Measurements from ENCODE around the gene NPVF.

NPVF gene

DNA sequence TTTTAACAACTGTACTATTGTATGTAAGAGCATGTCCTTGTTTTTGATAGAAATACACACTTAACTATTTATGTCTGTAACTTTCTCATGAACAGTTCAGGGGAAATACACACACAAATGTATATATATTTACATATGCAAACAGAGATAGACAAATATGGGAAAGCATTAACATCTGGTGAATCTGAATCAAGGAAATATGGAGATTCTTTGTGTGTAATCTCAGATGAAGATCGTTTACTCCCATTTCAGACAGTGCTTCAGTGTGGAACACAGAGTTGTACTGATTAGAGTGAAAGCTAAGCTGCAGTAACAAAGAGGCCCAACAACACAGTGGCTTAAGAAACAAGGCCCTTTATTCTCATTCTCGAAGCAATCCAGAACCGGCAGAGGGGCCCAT is 26.3 kb upstream of the NPVF start:
- Histone ChIP-seq H3K9me3 (ENCODE audit: control insufficient read depth in 1 of 2, low read length in 2 of 2) (no peaks in the 10 kb centered on the region), H3K4me1 (ENCODE audit: control insufficient read depth in 1 of 2, insufficient read depth in 2 of 2, low read length in 2 of 2) (peaks cover 2 to 16% of the 10 kb centered on the region in 2 donors), H3K27me3 (ENCODE audit: control insufficient read depth in 1 of 2, insufficient read depth in 2 of 2, low read length in 2 of 2) (no peaks in the 10 kb centered on the region), H3K36me3 (ENCODE audit: control insufficient read depth in 1 of 2, insufficient read depth in 2 of 2, low read length in 2 of 2) (no peaks in the 10 kb centered on the region), H3K4me3 (ENCODE audit: low read depth in 1 of 2, low read length in 2 of 2) (no peak overlapping the region), H3K27ac (ENCODE audit: low read depth, low read length) (no peak overlapping the region), H3K9ac (ENCODE audit: low read depth in 1 of 2, low read length in 2 of 2) (no peak overlapping the region)

DNA sequence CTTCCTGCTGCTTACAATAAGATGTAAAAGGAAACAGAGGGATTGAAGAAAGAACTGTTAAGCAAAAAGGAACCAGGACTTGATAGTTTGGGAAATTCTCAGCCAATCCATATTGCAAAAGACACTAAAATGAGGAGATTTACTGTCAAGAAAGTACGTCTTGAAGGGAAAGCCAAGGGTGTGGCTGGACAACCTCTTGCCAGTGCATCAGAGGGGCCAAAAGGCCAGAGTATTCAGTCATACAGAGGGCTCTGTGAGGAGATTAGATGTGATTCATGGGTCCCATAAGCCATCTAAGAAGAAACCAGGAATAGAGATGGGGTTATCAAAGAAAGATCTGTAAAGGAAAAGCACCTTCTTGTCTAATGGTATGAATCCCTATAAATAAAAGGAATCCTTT is 25.4 kb upstream of the NPVF start:
- no peak overlapping the region for H3K9ac ChIP-seq (ENCODE audit: low read depth in 1 of 2, low read length in 2 of 2)
- no peak overlapping the region for H3K4me3 ChIP-seq (ENCODE audit: low read depth in 1 of 2, low read length in 2 of 2)
- H3K27me3 ChIP-seq (ENCODE audit: control insufficient read depth in 1 of 2, insufficient read depth in 2 of 2, low read length in 2 of 2): no peaks in the 10 kb centered on the region
- peaks cover 0 to 13% of the 10 kb centered on the region in 2 donors for H3K4me1 ChIP-seq (ENCODE audit: control insufficient read depth in 1 of 2, insufficient read depth in 2 of 2, low read length in 2 of 2)
- H3K36me3 ChIP-seq (ENCODE audit: control insufficient read depth in 1 of 2, insufficient read depth in 2 of 2, low read length in 2 of 2): no peaks in the 10 kb centered on the region
- H3K9me3 ChIP-seq (ENCODE audit: control insufficient read depth in 1 of 2, low read length in 2 of 2): no peaks in the 10 kb centered on the region
- H3K27ac ChIP-seq (ENCODE audit: low read depth, low read length): no peak overlapping the region

DNA sequence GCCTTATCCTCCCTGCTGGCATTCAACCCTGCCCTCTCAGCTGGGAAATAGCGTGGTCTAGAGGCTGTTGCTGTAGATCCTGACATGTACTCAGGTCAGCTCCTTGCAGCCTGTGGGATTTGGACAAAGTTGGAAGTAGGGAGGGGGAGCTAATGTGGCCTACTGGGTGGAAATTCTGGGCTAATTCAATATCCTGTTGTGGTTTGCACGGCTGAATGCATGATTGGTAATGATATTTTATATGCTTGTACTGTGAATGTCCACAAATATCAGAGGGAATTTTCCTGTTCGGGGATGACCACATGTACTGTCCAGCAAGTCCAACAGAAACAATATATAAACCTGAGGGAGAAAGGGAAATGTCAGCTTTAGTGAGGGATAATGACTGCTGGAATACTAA is 22.1 kb upstream of the NPVF start:
- H3K4me3 ChIP-seq (ENCODE audit: low read depth in 1 of 2, low read length in 2 of 2): no peak overlapping the region
- H3K9ac ChIP-seq (ENCODE audit: low read depth in 1 of 2, low read length in 2 of 2): no peak overlapping the region
- peaks cover 0 to under 1% of the 10 kb centered on the region in 2 donors for H3K4me1 ChIP-seq (ENCODE audit: control insufficient read depth in 1 of 2, insufficient read depth in 2 of 2, low read length in 2 of 2)
- no peaks in the 10 kb centered on the region for H3K27me3 ChIP-seq (ENCODE audit: control insufficient read depth in 1 of 2, insufficient read depth in 2 of 2, low read length in 2 of 2)
- H3K9me3 ChIP-seq (ENCODE audit: control insufficient read depth in 1 of 2, low read length in 2 of 2): no peaks in the 10 kb centered on the region
- H3K27ac ChIP-seq (ENCODE audit: low read depth, low read length): no peak overlapping the region
- no peaks in the 10 kb centered on the region for H3K36me3 ChIP-seq (ENCODE audit: control insufficient read depth in 1 of 2, insufficient read depth in 2 of 2, low read length in 2 of 2)

DNA sequence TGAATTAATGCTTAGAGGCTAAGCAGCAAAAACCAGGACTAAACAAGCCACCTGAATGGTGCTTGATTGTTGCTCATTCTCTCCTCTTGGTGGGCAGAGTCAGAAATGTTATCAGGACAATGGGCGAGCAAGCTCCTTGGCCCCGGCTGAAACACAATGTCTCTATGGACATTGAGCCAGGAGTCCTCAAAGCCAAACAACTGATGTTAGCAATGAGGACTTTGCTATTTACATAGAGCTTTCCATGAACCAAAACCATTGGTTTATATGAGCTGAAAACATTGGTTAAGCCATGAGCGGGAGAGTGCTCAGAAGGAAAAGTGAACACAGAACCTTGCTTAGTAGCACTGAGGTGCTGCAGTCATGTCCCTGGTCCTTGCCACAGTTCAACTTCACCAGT is 21.5 kb upstream of the NPVF start:
- H3K27ac ChIP-seq (ENCODE audit: low read depth, low read length): no peak overlapping the region
- no peaks in the 10 kb centered on the region for H3K27me3 ChIP-seq (ENCODE audit: control insufficient read depth in 1 of 2, insufficient read depth in 2 of 2, low read length in 2 of 2)
- H3K36me3 ChIP-seq (ENCODE audit: control insufficient read depth in 1 of 2, insufficient read depth in 2 of 2, low read length in 2 of 2): no peaks in the 10 kb centered on the region
- no peaks in the 10 kb centered on the region for H3K4me1 ChIP-seq (ENCODE audit: control insufficient read depth in 1 of 2, insufficient read depth in 2 of 2, low read length in 2 of 2)
- H3K9me3 ChIP-seq (ENCODE audit: control insufficient read depth in 1 of 2, low read length in 2 of 2): no peaks in the 10 kb centered on the region
- H3K4me3 ChIP-seq (ENCODE audit: low read depth in 1 of 2, low read length in 2 of 2): no peak overlapping the region
- no peak overlapping the region for H3K9ac ChIP-seq (ENCODE audit: low read depth in 1 of 2, low read length in 2 of 2)

DNA sequence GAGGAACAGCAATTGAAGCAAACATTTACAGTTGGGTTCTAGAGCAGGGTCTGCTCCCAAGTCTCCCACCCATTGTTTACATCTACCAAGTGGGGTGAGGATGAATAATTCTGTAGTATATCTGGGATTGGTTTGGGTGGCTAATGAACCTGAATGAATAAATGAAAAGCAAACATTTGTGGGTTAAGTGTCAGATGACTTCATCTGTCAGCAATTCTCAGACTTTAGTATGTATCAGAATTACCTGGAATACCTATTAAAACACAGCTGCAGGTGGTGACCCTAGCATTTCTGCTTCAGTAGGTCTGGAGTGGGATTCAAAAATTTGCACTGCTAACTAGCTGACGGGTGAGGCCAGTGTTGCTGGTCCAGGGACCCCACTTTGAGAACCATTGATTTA is 18.0 kb upstream of the NPVF start:
- H3K9me3 ChIP-seq (ENCODE audit: control insufficient read depth in 1 of 2, low read length in 2 of 2): no peaks in the 10 kb centered on the region
- H3K27me3 ChIP-seq (ENCODE audit: control insufficient read depth in 1 of 2, insufficient read depth in 2 of 2, low read length in 2 of 2): no peaks in the 10 kb centered on the region
- H3K36me3 ChIP-seq (ENCODE audit: control insufficient read depth in 1 of 2, insufficient read depth in 2 of 2, low read length in 2 of 2): no peaks in the 10 kb centered on the region
- no peak overlapping the region for H3K4me3 ChIP-seq (ENCODE audit: low read depth in 1 of 2, low read length in 2 of 2)
- H3K9ac ChIP-seq (ENCODE audit: low read depth in 1 of 2, low read length in 2 of 2): no peak overlapping the region
- H3K27ac ChIP-seq (ENCODE audit: low read depth, low read length): no peak overlapping the region
- no peaks in the 10 kb centered on the region for H3K4me1 ChIP-seq (ENCODE audit: control insufficient read depth in 1 of 2, insufficient read depth in 2 of 2, low read length in 2 of 2)

DNA sequence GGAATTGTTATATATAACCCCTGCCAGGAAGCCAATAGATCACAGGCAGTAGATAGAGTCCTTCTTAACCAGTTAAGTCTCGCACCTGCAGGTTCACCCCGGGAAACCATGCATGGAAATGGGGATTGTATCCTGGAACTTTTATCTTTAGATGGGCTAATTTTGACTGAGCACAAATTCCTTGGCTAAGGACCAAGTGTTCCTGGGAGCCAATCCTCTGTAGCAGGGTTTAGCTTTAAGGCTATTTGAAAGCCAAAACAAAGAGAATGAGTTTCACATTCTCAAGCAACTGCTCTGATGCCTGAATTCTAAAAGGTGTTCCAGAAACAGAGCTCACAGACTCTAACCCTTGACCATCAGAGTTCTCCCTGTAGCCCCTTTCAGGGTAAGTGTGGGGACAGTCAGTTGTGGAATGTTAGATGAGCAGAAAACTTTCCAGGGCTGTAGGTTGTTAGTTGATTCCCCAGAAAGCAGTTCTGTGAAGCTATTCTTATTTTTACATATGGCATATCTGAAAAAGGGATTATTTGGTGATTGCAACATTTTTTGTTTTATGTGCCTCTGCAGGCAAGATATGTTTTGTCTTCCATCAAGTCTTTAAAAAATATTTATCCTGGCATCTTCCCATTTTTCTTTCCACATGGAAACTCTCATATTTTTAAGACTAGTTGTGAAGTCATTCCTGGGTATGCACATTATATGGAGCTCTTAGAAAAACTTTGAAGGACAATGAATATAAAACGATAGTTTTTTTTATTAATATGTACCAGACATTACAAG is 16.2 kb upstream of the NPVF start:
- H3K9ac ChIP-seq (ENCODE audit: low read depth in 1 of 2, low read length in 2 of 2): no peak overlapping the region
- H3K27me3 ChIP-seq (ENCODE audit: control insufficient read depth in 1 of 2, insufficient read depth in 2 of 2, low read length in 2 of 2): no peaks in the 10 kb centered on the region
- no peak overlapping the region for H3K4me3 ChIP-seq (ENCODE audit: low read depth in 1 of 2, low read length in 2 of 2)
- H3K9me3 ChIP-seq (ENCODE audit: control insufficient read depth in 1 of 2, low read length in 2 of 2): no peaks in the 10 kb centered on the region
- no peak overlapping the region for H3K27ac ChIP-seq (ENCODE audit: low read depth, low read length)
- no peaks in the 10 kb centered on the region for H3K36me3 ChIP-seq (ENCODE audit: control insufficient read depth in 1 of 2, insufficient read depth in 2 of 2, low read length in 2 of 2)
- H3K4me1 ChIP-seq (ENCODE audit: control insufficient read depth in 1 of 2, insufficient read depth in 2 of 2, low read length in 2 of 2): no peaks in the 10 kb centered on the region

DNA sequence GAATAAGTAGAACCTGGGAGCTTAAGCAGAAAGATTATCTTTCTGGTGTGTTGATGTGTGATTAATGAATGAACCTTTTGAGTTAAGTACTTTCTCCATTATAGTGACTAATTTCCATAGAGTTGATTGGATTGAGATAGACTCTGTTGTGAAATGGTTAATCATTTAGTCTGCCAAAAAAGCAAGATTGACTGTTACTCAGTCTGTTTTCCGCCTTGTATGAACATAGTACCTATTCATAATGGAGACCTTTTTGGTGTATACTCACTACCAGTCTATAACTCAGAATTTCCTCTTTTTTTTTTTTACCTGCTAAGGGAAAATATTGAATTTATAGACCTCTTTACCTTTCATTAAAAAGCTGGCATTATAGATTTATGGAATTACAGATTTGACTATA is 14.4 kb upstream of the NPVF start:
- Histone ChIP-seq H3K4me1 (ENCODE audit: control insufficient read depth in 1 of 2, insufficient read depth in 2 of 2, low read length in 2 of 2) (no peaks in the 10 kb centered on the region), H3K27me3 (ENCODE audit: control insufficient read depth in 1 of 2, insufficient read depth in 2 of 2, low read length in 2 of 2) (no peaks in the 10 kb centered on the region), H3K9ac (ENCODE audit: low read depth in 1 of 2, low read length in 2 of 2) (no peak overlapping the region), H3K9me3 (ENCODE audit: control insufficient read depth in 1 of 2, low read length in 2 of 2) (no peaks in the 10 kb centered on the region), H3K4me3 (ENCODE audit: low read depth in 1 of 2, low read length in 2 of 2) (no peak overlapping the region), H3K27ac (ENCODE audit: low read depth, low read length) (no peak overlapping the region), H3K36me3 (ENCODE audit: control insufficient read depth in 1 of 2, insufficient read depth in 2 of 2, low read length in 2 of 2) (no peaks in the 10 kb centered on the region)

DNA sequence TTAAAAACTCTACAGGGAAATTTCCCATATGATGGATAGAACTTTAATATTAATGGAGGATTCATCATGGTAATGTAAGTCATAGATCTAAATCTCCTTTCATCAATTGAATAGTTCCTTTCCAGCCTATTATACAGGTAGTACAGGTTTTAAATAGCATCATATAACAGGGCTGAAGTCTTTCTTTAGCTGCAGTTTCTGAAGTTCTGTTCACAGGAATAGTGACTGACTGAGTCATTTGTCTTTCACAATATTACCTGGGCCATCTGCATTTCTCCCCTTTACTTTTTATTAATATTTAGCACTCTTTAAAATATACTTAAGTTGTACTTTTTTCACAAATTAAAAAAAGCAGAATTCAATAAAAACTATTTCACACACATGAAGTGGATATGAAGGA is 12.6 kb upstream of the NPVF start:
- no peaks in the 10 kb centered on the region for H3K9me3 ChIP-seq (ENCODE audit: control insufficient read depth in 1 of 2, low read length in 2 of 2)
- H3K36me3 ChIP-seq (ENCODE audit: control insufficient read depth in 1 of 2, insufficient read depth in 2 of 2, low read length in 2 of 2): no peaks in the 10 kb centered on the region
- H3K27ac ChIP-seq (ENCODE audit: low read depth, low read length): no peak overlapping the region
- no peaks in the 10 kb centered on the region for H3K4me1 ChIP-seq (ENCODE audit: control insufficient read depth in 1 of 2, insufficient read depth in 2 of 2, low read length in 2 of 2)
- H3K27me3 ChIP-seq (ENCODE audit: control insufficient read depth in 1 of 2, insufficient read depth in 2 of 2, low read length in 2 of 2): no peaks in the 10 kb centered on the region
- no peak overlapping the region for H3K9ac ChIP-seq (ENCODE audit: low read depth in 1 of 2, low read length in 2 of 2)
- H3K4me3 ChIP-seq (ENCODE audit: low read depth in 1 of 2, low read length in 2 of 2): no peak overlapping the region

DNA sequence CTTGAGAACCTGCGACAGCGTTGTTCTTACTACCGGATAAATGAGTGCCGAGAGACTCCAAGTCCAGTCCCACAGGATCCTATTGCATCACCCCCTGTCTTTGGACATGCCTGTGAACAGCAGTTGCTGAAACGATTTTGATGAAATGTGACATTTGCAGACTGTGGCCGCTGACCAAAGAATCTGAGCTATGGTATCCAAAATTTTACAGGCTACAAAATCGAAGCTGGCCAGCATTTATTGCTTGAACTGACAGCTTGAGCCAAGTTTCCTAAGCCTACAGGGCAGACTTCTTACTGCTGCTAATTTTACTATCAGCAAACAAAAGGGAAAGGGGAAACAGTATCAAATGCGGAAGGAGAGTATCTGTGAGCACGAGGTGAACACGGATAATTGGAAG is 12.1 kb upstream of the NPVF start:
- Histone ChIP-seq H3K4me1 (ENCODE audit: control insufficient read depth in 1 of 2, insufficient read depth in 2 of 2, low read length in 2 of 2) (no peaks in the 10 kb centered on the region), H3K9me3 (ENCODE audit: control insufficient read depth in 1 of 2, low read length in 2 of 2) (no peaks in the 10 kb centered on the region), H3K27ac (ENCODE audit: low read depth, low read length) (no peak overlapping the region), H3K9ac (ENCODE audit: low read depth in 1 of 2, low read length in 2 of 2) (no peak overlapping the region), H3K36me3 (ENCODE audit: control insufficient read depth in 1 of 2, insufficient read depth in 2 of 2, low read length in 2 of 2) (no peaks in the 10 kb centered on the region), H3K27me3 (ENCODE audit: control insufficient read depth in 1 of 2, insufficient read depth in 2 of 2, low read length in 2 of 2) (no peaks in the 10 kb centered on the region), H3K4me3 (ENCODE audit: low read depth in 1 of 2, low read length in 2 of 2) (no peak overlapping the region)

DNA sequence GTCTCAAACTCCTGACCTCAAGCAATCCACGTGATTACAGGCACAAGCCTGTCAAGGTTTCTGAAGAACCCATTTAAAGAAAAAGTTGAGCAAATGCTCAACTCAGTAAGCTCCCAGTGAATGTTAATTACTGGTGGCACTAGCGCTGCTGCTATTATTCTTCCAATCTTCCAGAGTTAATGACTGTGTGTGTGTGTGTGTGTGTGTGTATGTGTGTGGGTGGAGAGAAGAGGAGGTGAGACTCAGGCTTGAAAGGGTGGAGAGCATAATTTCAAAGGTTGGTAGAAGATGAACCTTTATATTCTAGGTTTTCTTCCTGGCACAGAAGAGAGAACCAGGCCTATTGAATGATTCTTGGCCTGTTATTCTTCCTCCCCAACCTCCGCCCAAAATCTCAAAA is 11.6 kb upstream of the NPVF start:
- H3K9me3 ChIP-seq (ENCODE audit: control insufficient read depth in 1 of 2, low read length in 2 of 2): no peaks in the 10 kb centered on the region
- H3K27me3 ChIP-seq (ENCODE audit: control insufficient read depth in 1 of 2, insufficient read depth in 2 of 2, low read length in 2 of 2): no peaks in the 10 kb centered on the region
- H3K27ac ChIP-seq (ENCODE audit: low read depth, low read length): no peak overlapping the region
- no peak overlapping the region for H3K4me3 ChIP-seq (ENCODE audit: low read depth in 1 of 2, low read length in 2 of 2)
- no peak overlapping the region for H3K9ac ChIP-seq (ENCODE audit: low read depth in 1 of 2, low read length in 2 of 2)
- H3K4me1 ChIP-seq (ENCODE audit: control insufficient read depth in 1 of 2, insufficient read depth in 2 of 2, low read length in 2 of 2): no peaks in the 10 kb centered on the region
- no peaks in the 10 kb centered on the region for H3K36me3 ChIP-seq (ENCODE audit: control insufficient read depth in 1 of 2, insufficient read depth in 2 of 2, low read length in 2 of 2)

Measured in duodenal mucosa (tissue), 2 donors.